B cell (primary cell): ENCODE results near the gene LILRA2.

Experiments
- EZH2 ChIP-seq: IDR thresholded peaks from 2 replicates; pipeline ENCODE4 v1.6.1; 2012; ENCODE audit warnings: borderline replicate concordance, low read depth, mild to moderate bottlenecking, moderate library complexity, low read length; ENCODE audit not compliant: insufficient read depth, poor library complexity, severe bottlenecking
- TF ChIP-seq, protein P1 (sequence below): fragments of 200-600 bp; IDR thresholded peaks from one replicate; pipeline ENCODE4 v1.8.0; 2022; ENCODE audit warnings: antibody characterized with exemption, mild to moderate bottlenecking

DNA sequence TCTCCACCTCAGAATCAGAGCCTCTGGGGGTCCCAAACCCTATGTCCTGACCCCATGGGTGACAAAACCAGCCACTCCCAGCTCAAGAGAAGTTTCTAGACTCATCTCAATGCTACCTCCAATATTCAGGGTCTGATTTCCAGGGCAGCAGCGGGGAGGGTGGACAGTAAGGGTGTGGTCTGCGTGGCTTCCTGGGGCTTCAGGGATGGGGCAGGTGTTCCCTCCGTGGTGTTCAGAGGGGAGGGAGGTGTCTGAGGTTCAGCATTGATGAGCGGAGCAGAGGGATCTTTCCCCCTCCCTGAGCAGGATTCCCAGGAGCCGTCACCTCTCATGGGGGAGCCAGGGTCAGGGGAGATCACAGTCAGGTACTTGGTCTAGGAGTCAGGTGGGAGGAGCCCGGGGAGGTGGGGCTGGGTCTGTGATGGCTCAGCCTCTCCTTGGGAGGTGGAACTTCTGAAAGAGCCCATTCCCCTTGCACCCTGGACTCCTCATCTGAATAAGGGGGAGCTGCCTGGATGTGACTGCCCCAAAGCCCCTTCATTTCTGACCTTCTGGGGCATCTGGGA, 2.9 kb downstream of the LILRA2 start:
- no peak for TF ChIP-seq EZH2
- TF ChIP-seq, protein P1, sequence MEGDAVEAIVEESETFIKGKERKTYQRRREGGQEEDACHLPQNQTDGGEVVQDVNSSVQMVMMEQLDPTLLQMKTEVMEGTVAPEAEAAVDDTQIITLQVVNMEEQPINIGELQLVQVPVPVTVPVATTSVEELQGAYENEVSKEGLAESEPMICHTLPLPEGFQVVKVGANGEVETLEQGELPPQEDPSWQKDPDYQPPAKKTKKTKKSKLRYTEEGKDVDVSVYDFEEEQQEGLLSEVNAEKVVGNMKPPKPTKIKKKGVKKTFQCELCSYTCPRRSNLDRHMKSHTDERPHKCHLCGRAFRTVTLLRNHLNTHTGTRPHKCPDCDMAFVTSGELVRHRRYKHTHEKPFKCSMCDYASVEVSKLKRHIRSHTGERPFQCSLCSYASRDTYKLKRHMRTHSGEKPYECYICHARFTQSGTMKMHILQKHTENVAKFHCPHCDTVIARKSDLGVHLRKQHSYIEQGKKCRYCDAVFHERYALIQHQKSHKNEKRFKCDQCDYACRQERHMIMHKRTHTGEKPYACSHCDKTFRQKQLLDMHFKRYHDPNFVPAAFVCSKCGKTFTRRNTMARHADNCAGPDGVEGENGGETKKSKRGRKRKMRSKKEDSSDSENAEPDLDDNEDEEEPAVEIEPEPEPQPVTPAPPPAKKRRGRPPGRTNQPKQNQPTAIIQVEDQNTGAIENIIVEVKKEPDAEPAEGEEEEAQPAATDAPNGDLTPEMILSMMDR, result no peak
